Measurements from ENCODE around the gene ITFG1. TPM values are rescaled to one million over a fixed set of nuclear protein-coding genes. Genes with fewer than 3 reads are reported as not detected.

Gene ITFG1
- total and polyA plus RNA-seq, 9 of the 15 experiments (the other 6 are each of a cell fraction or from before 2014, with no cell fraction given): 17.1 to 83.5 (median 35.8) TPM

DNA sequence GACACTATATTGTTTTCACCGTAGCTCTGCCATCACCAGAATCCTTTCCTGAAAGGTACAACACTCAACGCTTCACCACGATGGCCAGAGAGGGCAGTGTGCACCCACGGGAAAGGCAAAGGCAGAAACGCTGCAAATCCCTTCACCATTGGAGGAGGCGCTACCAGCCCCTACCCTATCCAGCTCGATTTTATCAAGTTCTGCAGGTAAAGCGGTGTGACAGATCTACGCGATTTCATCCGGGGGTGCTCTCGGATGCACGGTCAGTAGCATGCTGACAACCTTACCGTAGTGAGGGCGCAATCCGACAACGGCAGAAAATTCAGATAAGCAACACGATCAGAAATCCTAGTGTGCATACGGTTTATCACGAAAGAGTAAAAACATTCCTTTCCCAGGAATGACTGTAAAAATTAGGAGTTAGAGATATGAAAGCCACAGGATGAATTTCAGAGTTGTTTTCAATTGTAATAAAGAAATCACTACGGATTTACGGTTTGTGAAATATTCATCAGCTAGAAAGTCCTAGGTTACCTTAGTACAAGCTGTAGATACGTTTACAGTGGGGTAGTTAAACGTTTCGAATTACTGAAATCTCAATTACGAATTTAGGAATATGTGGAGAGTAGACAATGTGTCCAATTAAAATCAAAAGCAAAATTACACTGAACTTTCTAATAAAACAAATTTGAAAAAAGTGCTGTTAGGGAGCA lies 318.9 kb downstream of the ITFG1 start:
- intact Hi-C loops (cut with micrococcal nuclease): loop anchor here (1.0 to 5.0 kb wide), 3 partner anchors 320 to 1014 kb away; partner anchors contain the start of genes ITFG1 and PHKB
- Histone ChIP-seq H3K36me3 (ENCODE audit: control insufficient read depth, insufficient read depth, low read length) (peaks cover 8% of the 10 kb centered on the region; the same call in 1 of the 3 replicates), H3K79me2 (ENCODE audit: control insufficient read depth, insufficient read depth, low read length) (peaks cover 65% of the 10 kb centered on the region), H3K4me1 (replicated peaks in 1 of 2; ENCODE audit: control insufficient read depth in 2 of 2, insufficient read depth in 2 of 2, low read length in 2 of 2) (peaks cover 8 to 21% of the 10 kb centered on the region in 2 experiments; a peak in 4 of 5 replicates), H3K27ac (ENCODE audit: extremely low read depth, low read depth, low read length) (peak overlapping the region; percentile 81; the same call in 1 of the 3 replicates), H3K4me2 (ENCODE audit: insufficient read depth, low read length) (peak overlapping the region; percentile 86), H3K9me1 (ENCODE audit: control insufficient read depth, insufficient read depth, low read length) (no peaks in the 10 kb centered on the region), H3K9me3 (replicated peaks; ENCODE audit: control insufficient read depth, insufficient read depth, low read depth, low read length) (0 out of 2 replicates have a peak, but pooled peaks cover 2% of the 10 kb centered on the region), H3K9ac (ENCODE audit: insufficient read depth in 1 of 2, low read depth in 2 of 2, low read length in 2 of 2) (peak overlapping the region; percentile 71 to 86), H4K20me1 (replicated peaks; ENCODE audit: control insufficient read depth, insufficient read depth, low read length) (peaks cover 10% of the 10 kb centered on the region), H2AFZ (ENCODE audit: low read depth, low read length) (peak overlapping the region; percentile 87), H3K4me3 (peak overlapping the region; percentile 64), H3K27me3 (ENCODE audit: control insufficient read depth in 2 of 2, insufficient read depth in 2 of 2, low read length in 2 of 2) (no peaks in the 10 kb centered on the region)
- DNase-seq (ENCODE audit: extremely low read depth in 1 of 4, low spot score in 3 of 4) (peak; percentile 59 to 90 (median 70)), FAIRE-seq (peak; percentile 87), ATAC-seq (peak; percentile 84)
- TSS peak; percentile 49 for BruUV-seq (replicated peaks)
- under 1% methylated on average over 26 of the region's 26 CpGs for WGBS (ENCODE audit: insufficient coverage, low coverage, missing lambda C conversion rate)
- CTCF ChIA-PET (ENCODE audit: low intra/inter-chr PET ratio): interaction anchor here (1.8 to 2.0 kb wide), 2 partner anchors 21 to 1015 kb away, joined by 4 to 6 read pairs; no protein-coding TSS in a partner anchor
- POLR2A ChIA-PET: interaction anchor here (0.6 to 1.2 kb wide), 9 partner anchors 11 to 590 kb away, joined by 3 to 6 read pairs (median 3); partner anchors contain the start of genes ITFG1 and PHKB
- in situ Hi-C loops (cut with MboI): no loop called here
- TF ChIP-seq RAD21 (CRISPR knock-in tag; conservative IDR thresholded peaks at IDR 0.05 in 1 of 2, IDR thresholded peaks at IDR 0.05 in 1 of 2): peak; percentile 72 to 81
- peak in 1 of 2 experiments; percentile 71; a peak in 1 of 4 replicates for TF ChIP-seq HDAC1 (IDR thresholded peaks at IDR 0.05)
- peak; percentile 71; the same call in 1 of the 2 replicates for TF ChIP-seq THRAP3 (IDR thresholded peaks at IDR 0.05; ENCODE audit: borderline replicate concordance)
- TF ChIP-seq TFAP4 (CRISPR knock-in tag; IDR thresholded peaks at IDR 0.05; ENCODE audit: borderline replicate concordance): peak; percentile 33; the same call in 1 of the 2 replicates
- TF ChIP-seq REST (IDR thresholded peaks at IDR 0.05; ENCODE audit: borderline replicate concordance): peak; percentile 45; the same call in 1 of the 2 replicates
- no peak for TF ChIP-seq REST (CRISPR knock-in tag; IDR thresholded peaks at IDR 0.05; ENCODE audit: low read depth)
- TF ChIP-seq SMARCA4 (IDR thresholded peaks at IDR 0.05): peak; percentile 58; the same call in 1 of the 2 replicates
- no peak for TF ChIP-seq KLF13 (tag; IDR thresholded peaks at IDR 0.05; ENCODE audit: borderline replicate concordance, low read depth)
- TF ChIP-seq ZNF24 (IDR thresholded peaks at IDR 0.05): no peak
- no peak for TF ChIP-seq CHD4 (IDR thresholded peaks at IDR 0.05; ENCODE audit: insufficient read depth, insufficient replicate concordance, low read depth, low read length, poor library complexity, severe bottlenecking)
